Measurements from ENCODE around the gene IRF5. TPM values are rescaled to one million over a fixed set of nuclear protein-coding genes. Genes with fewer than 3 reads are reported as not detected.

The IRF5 gene
- total and polyA plus RNA-seq, 7 donors = 0.44 to 1.6 (median 1.2) TPM

DNA sequence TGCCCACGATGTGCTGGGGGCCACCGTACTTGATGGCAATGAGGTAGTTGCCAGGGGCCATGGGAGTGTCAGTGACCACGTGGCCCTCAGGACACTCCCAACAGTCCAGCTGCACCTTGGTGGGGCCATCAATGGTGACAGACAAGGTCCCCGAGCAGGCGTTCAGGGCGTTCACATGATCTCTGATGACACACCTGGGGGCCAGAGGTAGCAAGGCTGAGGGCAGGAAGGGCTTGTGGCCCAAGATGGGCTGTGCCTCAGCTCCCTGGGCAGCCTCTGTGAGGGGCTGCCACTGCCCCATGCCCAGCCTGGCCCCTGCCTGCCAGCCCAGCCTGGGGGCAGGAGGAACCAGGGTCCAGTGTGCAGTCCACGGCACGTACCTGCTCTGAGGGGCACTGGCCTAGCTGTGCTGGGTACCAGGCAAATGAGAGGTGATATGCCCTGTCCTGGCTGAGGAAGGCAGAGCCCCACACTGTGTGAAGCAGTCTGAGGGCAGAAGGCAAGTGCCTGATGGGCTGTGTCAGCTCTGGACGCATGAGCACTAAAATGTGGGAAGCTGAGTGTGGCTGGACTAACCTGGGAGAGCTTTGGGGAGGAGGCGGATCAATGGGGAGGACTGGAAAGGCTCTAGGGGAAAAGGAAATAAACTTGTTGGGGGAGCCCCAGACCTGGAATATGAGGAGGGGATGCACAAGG lies 23.7 kb upstream of the IRF5 start:
- 79 to 85% (median 84%) methylated on average over 10 of the region's 10 CpGs for WGBS, 3 donors
- intact Hi-C loops (cut with DNase I) = no loop called here
- Histone ChIP-seq H3K36me3 (ENCODE audit: insufficient read depth in 1 of 2, low read depth in 1 of 2) (no peaks in the 10 kb centered on the region), H3K4me1 (peaks cover 4% of the 10 kb centered on the region), H3K27me3 (ENCODE audit: insufficient read depth in 3 of 3, low read length in 2 of 3) (peaks cover 0 to 71% (median 25%) of the 10 kb centered on the region in 3 donors), H3K27ac (no peak overlapping the region), H3K9me3 (no peaks in the 10 kb centered on the region), H3K4me3 (no peak overlapping the region)
- no peak for ATAC-seq
- DNase-seq = no peak
- TF ChIP-seq, protein P1, sequence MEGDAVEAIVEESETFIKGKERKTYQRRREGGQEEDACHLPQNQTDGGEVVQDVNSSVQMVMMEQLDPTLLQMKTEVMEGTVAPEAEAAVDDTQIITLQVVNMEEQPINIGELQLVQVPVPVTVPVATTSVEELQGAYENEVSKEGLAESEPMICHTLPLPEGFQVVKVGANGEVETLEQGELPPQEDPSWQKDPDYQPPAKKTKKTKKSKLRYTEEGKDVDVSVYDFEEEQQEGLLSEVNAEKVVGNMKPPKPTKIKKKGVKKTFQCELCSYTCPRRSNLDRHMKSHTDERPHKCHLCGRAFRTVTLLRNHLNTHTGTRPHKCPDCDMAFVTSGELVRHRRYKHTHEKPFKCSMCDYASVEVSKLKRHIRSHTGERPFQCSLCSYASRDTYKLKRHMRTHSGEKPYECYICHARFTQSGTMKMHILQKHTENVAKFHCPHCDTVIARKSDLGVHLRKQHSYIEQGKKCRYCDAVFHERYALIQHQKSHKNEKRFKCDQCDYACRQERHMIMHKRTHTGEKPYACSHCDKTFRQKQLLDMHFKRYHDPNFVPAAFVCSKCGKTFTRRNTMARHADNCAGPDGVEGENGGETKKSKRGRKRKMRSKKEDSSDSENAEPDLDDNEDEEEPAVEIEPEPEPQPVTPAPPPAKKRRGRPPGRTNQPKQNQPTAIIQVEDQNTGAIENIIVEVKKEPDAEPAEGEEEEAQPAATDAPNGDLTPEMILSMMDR (IDR thresholded peaks at IDR 0.05) = no peak

GRCh38 chr7:128914566-128915151 lies 23.1 kb upstream of the IRF5 start:
- no peak overlapping the region for H3K27ac ChIP-seq
- no peaks in the 10 kb centered on the region for H3K9me3 ChIP-seq
- H3K27me3 ChIP-seq (ENCODE audit: insufficient read depth in 3 of 3, low read length in 2 of 3) = peaks cover 0 to 69% (median 22%) of the 10 kb centered on the region in 3 donors
- H3K36me3 ChIP-seq (ENCODE audit: insufficient read depth in 1 of 2, low read depth in 1 of 2) = no peaks in the 10 kb centered on the region
- peaks cover 4% of the 10 kb centered on the region for H3K4me1 ChIP-seq
- ATAC-seq = no peak
- TF ChIP-seq, protein P1 (IDR thresholded peaks at IDR 0.05) = no peak
- H3K4me3 ChIP-seq = no peak overlapping the region
- intact Hi-C loops (cut with DNase I) = no loop called here
- WGBS, 3 donors = 42 to 48% (median 47%) methylated on average over 8 to 11 of the region's 11 CpGs
- DNase-seq = no peak

- Histone ChIP-seq H3K4me3 (peak overlapping the region; percentile 36), H3K9me3 (no peaks in the 10 kb centered on the region), H3K27ac (no peak overlapping the region), H3K4me1 (peaks cover 4% of the 10 kb centered on the region), H3K27me3 (ENCODE audit: insufficient read depth in 3 of 3, low read length in 2 of 3) (peaks cover 0 to 64% (median 18%) of the 10 kb centered on the region in 3 donors), H3K36me3 (ENCODE audit: insufficient read depth in 1 of 2, low read depth in 1 of 2) (no peaks in the 10 kb centered on the region)
- DNase-seq = no peak
- intact Hi-C loops (cut with DNase I) = no loop called here
- WGBS, 3 donors = 1 to 5% (median 3%) methylated on average over 24 to 33 of the region's 34 CpGs
- ATAC-seq = no peak
- TF ChIP-seq, protein P1 (IDR thresholded peaks at IDR 0.05) = no peak
Observed at GRCh38 chr7:128915271-128915819, 22.4 kb upstream of the IRF5 start.

DNA sequence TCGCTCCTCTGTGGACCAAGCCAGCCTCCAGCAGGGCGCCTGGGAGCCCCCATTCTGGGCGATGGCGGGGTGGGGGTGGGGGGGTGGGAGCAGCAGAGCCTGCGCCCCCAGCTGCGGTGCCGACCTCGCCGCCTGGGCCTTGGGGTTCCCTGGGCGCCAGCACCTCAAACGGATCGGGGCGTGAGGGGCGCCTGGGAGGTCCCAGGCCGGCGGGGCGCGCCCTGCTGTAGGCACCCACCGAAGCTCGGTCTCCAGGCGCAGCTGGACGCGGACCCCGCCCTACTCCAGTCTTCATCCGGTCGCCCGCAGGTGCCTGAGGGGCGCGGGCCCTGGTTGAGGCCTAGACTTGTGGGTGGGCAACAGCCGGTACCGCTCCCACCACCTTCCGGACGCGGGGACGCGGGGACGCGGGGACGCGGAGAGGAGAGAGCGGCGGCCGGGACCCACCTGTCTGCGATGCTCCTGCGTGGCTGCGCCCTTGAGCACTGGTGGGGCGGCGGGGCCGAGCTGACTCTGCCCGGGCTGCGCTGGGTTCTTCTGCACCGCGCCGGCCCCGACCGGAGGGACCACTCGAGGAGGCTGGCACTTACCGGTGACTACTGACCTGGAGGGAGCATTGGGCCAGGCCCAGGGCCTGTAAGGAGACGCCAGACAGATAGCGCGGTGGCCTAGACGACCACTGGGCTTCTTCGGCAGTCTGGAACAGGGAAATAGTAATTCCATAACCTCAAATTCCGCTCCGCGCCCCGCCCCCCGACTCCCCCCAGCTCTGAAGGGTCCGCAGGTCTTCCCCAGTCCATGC lies 21.7 kb upstream of the IRF5 start:
- Histone ChIP-seq H3K4me1 (peaks cover 4% of the 10 kb centered on the region), H3K9me3 (no peaks in the 10 kb centered on the region), H3K36me3 (ENCODE audit: insufficient read depth in 1 of 2, low read depth in 1 of 2) (no peaks in the 10 kb centered on the region), H3K27me3 (ENCODE audit: insufficient read depth in 3 of 3, low read length in 2 of 3) (peaks cover 0 to 60% (median 14%) of the 10 kb centered on the region in 3 donors), H3K27ac (no peak overlapping the region), H3K4me3 (peak overlapping the region; percentile 36)
- intact Hi-C loops (cut with DNase I) = no loop called here
- 19 to 26% (median 21%) methylated on average over 48 to 69 of the region's 69 CpGs for WGBS, 3 donors
- TF ChIP-seq, protein P1 (IDR thresholded peaks at IDR 0.05) = no peak
- DNase-seq (peak in 1 of 2 donors; percentile 40), ATAC-seq (no peak)
